Upper lobe of left lung (tissue), 6 donors: ENCODE results near the gene BRPF1. TPM values are rescaled to one million over a fixed set of nuclear protein-coding genes. Genes with fewer than 3 reads are reported as not detected.
A peak's percentile ranks its signal among the peaks of the same experiment; 100 is the strongest.

Experiments
- ATAC-seq, 2 donors: fragments of 200-7000 bp; cut with Tn5 transposase; one replicate each; pipeline ENCODE4 v1.9.1; 2022; ENCODE audit warnings: mild to moderate bottlenecking in 2 of 2, moderate library complexity in 2 of 2; ENCODE audit not compliant: low FRiP score in 2 of 2
- DNase-seq, 2 donors: peaks; one replicate each; pipeline ENCODE4 v3.0.0-alpha.2; 2019 to 2020
- H3K27ac ChIP-seq, 4 donors: fragments of 200-600 bp; sonication (generic); one replicate each; pipeline ENCODE4 v1.5.1; 2016 to 2019
- H3K27me3 ChIP-seq, 4 donors: fragments of 200-600 bp; sonication (generic); one replicate each; pipeline ENCODE4 v1.5.1; 2017 to 2019
- H3K36me3 ChIP-seq, 4 donors: fragments of 200-600 bp; sonication (generic); one replicate each; pipeline ENCODE4 v1.5.1; 2016 to 2019
- H3K4me1 ChIP-seq, 4 donors: fragments of 200-600 bp; sonication (generic); one replicate each; pipeline ENCODE4 v1.5.1; 2018 to 2019
- H3K4me3 ChIP-seq, 4 donors: fragments of 200-600 bp; sonication (generic); one replicate each; pipeline ENCODE4 v1.5.1; 2017 to 2019; ENCODE audit warnings: mild to moderate bottlenecking in 2 of 4, moderate library complexity in 1 of 4
- H3K9me3 ChIP-seq, 4 donors: fragments of 200-600 bp; sonication (generic); one replicate each; pipeline ENCODE4 v1.5.1; 2018 to 2019
- CTCF ChIP-seq, 6 experiments: fragments of 450-650 bp in 4 of 6; fragments of 200-600 bp in 2 of 6; sonication (generic) in 2 of 6; IDR thresholded peaks; one replicate each; pipeline ENCODE4 v1.5.1; 2016 to 2019; ENCODE audit warnings: antibody characterized with exemption in 6 of 6
- EP300 ChIP-seq, 4 donors: sonication (generic); formaldehyde crosslinking; IDR thresholded peaks; one replicate each; pipeline ENCODE4 v1.5.1; 2017; ENCODE audit warnings: antibody characterized with exemption in 4 of 4, control low read depth in 2 of 4
- POLR2A ChIP-seq, 4 donors: fragments of 450-650 bp; IDR thresholded peaks; one replicate each; pipeline ENCODE4 v1.5.1; 2016 to 2017; ENCODE audit warnings: antibody characterized with exemption in 4 of 4, mild to moderate bottlenecking in 2 of 4
- POLR2AphosphoS5 ChIP-seq, 2 donors: sonication (generic); formaldehyde crosslinking; IDR thresholded peaks; one replicate each; pipeline ENCODE4 v1.5.1; 2017; ENCODE audit warnings: antibody characterized with exemption in 2 of 2
- WGBS, 2 donors: methylation state at CpG; one replicate each; pipeline ENCODE4 v1.1.5; 2017 to 2018; 5-methylcytosine and 5-hydroxymethylcytosine counted together
- total RNA-seq, 6 donors: library from RNA; depleted of rRNA in 4 of 6; stranded (reverse); fragments of >200 nt in 4 of 6; gene quantifications; one replicate each; pipeline versions ENCODE4 v1.1.0 to v1.2.1, GENCODE V29; 2016 to 2021
- donor health status: DM: no; HTN: no; CAD: no; lungs with moderate emphysema.
- donor health status: DM: no; HTN: yes; CAD: no; lungs with severe emphysema.

The BRPF1 gene
- total RNA-seq, 6 donors from 2014 or later = 18.8 to 44.0 (median 26.5) TPM

GRCh38 chr3:9785602-9786001, 54.1 kb downstream of the BRPF1 start:
- peaks cover under 1 to 4% (median 3%) of the 10 kb centered on the region in 4 donors for H3K4me1 ChIP-seq
- ATAC-seq = no peak
- H3K36me3 ChIP-seq = peaks cover 21 to 83% (median 56%) of the 10 kb centered on the region in 4 donors
- H3K27ac ChIP-seq = no peak overlapping the region
- no peaks in the 10 kb centered on the region for H3K27me3 ChIP-seq
- no peaks in the 10 kb centered on the region for H3K9me3 ChIP-seq
- 80 to 82% methylated on average over 7 of the region's 7 CpGs for WGBS, 2 donors
- H3K4me3 ChIP-seq = no peak overlapping the region
- no peak for TF ChIP-seq POLR2AphosphoS5 (IDR thresholded peaks at IDR 0.05)
- no peak for TF ChIP-seq CTCF (IDR thresholded peaks at IDR 0.05)
- TF ChIP-seq EP300 (IDR thresholded peaks at IDR 0.05) = no peak
- no peak for TF ChIP-seq POLR2A (IDR thresholded peaks at IDR 0.05)
- DNase-seq = no peak

GRCh38 chr3:9786209-9786739, 54.7 kb downstream of the BRPF1 start:
- Histone ChIP-seq H3K4me1 (peaks cover 4 to 10% (median 7%) of the 10 kb centered on the region in 4 donors), H3K9me3 (no peaks in the 10 kb centered on the region), H3K4me3 (no peak overlapping the region), H3K27me3 (no peaks in the 10 kb centered on the region), H3K36me3 (peaks cover 21 to 79% (median 52%) of the 10 kb centered on the region in 4 donors), H3K27ac (no peak overlapping the region)
- no peak for TF ChIP-seq CTCF (IDR thresholded peaks at IDR 0.05)
- TF ChIP-seq POLR2AphosphoS5 (IDR thresholded peaks at IDR 0.05) = no peak
- TF ChIP-seq EP300 (IDR thresholded peaks at IDR 0.05) = no peak
- TF ChIP-seq POLR2A (IDR thresholded peaks at IDR 0.05) = no peak
- ATAC-seq (no peak), DNase-seq (no peak)
- 94 to 97% methylated on average over 7 of the region's 7 CpGs for whole genome bisulfite sequencing, 2 donors

- peaks cover 11 to 14% (median 13%) of the 10 kb centered on the region in 4 donors for H3K4me1 ChIP-seq
- TF ChIP-seq POLR2A (IDR thresholded peaks at IDR 0.05) (no peak), POLR2AphosphoS5 (IDR thresholded peaks at IDR 0.05) (no peak), CTCF (IDR thresholded peaks at IDR 0.05) (peak in 2 of 6 experiments; percentile 16 to 23)
- no peak for DNase-seq
- H3K36me3 ChIP-seq = peaks cover 21 to 71% (median 47%) of the 10 kb centered on the region in 4 donors
- no peaks in the 10 kb centered on the region for H3K9me3 ChIP-seq
- H3K27me3 ChIP-seq = no peaks in the 10 kb centered on the region
- H3K4me3 ChIP-seq = no peak overlapping the region
- no peak overlapping the region for H3K27ac ChIP-seq
- 93 to 95% methylated on average over 13 of the region's 13 CpGs for WGBS, 2 donors
- ATAC-seq = no peak
These were observed 55.5 kb downstream of the BRPF1 start for GRCh38 chr3:9786825-9787669.

- WGBS, 2 donors = 86 to 88% methylated on average over 6 of the region's 6 CpGs
- ATAC-seq = no peak
- H3K4me3 ChIP-seq = no peak overlapping the region
- no peak overlapping the region for H3K27ac ChIP-seq
- TF ChIP-seq EP300 (IDR thresholded peaks at IDR 0.05) (no peak), POLR2AphosphoS5 (IDR thresholded peaks at IDR 0.05) (no peak), CTCF (IDR thresholded peaks at IDR 0.05) (no peak), POLR2A (IDR thresholded peaks at IDR 0.05) (no peak)
- H3K9me3 ChIP-seq = no peaks in the 10 kb centered on the region
- DNase-seq = no peak
- H3K36me3 ChIP-seq = peaks cover 21 to 64% (median 44%) of the 10 kb centered on the region in 4 donors
- H3K4me1 ChIP-seq = peaks cover 9 to 14% (median 13%) of the 10 kb centered on the region in 4 donors
- no peaks in the 10 kb centered on the region for H3K27me3 ChIP-seq
These were observed 56.2 kb downstream of the BRPF1 start for GRCh38 chr3:9787714-9788113.
